Amygdala (tissue), 56 donors: ENCODE data around the gene CFAP90.

Experiments used
- DNase-seq, 56 donors: peaks; one replicate each; lab custom pipeline; 2025; lab: John Stamatoyannopoulos, UW

Gene CFAP90, protein sequence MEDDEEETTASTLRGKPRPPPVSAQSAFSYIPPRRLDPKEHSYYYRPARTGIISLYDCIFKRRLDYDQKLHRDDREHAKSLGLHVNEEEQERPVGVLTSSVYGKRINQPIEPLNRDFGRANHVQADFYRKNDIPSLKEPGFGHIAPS

DNA sequence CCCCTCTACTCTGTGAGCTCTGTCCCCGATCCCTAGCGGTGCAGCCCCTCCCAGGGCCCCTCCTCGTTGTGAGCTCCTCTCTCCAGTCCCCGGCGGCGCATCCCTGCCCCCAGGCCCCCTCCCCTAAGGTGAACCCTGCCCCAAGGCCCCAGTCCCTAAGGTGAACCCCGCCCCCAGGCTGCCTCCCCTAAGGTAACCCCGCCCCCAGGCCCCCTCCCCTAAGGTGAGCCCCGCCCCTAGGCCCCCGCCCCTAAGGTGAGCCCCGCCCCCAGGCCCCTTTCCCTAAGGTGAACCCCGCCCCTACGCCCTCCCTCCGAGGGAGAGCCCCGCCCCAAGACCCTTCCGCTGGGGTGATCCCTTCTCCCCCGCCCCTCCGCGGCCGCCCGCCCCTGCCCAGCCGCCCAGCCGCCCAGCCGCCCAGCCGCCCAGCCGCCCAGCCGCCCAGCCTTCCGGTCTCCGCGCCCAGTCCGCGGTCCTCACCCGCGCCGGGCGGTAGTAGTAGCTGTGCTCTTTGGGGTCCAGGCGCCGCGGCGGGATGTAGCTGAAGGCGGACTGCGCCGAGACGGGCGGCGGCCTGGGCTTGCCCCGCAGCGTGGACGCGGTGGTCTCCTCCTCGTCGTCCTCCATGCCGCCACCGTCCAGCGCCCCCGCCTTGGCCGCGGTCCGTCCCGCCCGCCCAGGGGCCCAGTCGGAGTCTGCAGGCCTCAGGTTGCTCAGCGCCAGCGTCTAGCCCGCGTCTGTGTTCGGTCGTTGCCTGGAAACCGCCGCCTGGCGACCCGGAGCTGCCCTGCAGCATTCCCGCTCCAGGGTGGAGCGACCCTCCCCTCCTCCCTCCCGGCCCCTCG, at the start of gene CFAP90:
CFAP90 (minus strand) TSS at position 739 of the 845 bp plus-strand sequence; CDS start at position 627, 112 bp downstream.
- DNase-seq: peak in 21 of 56 donors; percentile 10 to 61 (median 25)

DNA sequence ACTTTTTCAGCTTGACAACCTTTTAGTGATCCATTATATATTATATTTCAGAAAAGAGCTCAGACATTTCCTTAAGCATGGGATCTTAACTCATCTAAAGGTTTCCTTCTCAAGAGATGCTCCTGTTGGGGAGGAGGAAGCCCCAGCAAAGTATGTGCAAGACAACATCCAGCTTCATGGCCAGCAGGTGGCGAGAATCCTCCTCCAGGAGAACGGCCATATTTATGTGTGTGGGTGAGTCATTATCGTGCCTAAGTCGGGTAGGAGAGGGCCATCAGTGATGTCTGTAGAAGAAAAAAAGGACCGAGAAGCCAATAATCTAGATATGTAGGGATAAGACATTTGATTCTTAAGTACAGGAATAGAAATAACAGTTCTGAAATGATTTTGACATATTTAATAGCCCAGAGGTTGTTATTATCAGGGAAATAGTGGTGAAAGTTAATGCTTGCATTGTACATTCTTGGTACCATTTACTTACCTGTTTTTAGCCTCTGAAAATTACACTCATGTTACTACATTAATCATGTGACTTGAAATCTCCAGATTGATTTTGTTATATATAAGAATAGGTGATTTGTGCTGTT, 46.2 kb upstream of the CFAP90 start:
- no peak for DNase-seq

DNA sequence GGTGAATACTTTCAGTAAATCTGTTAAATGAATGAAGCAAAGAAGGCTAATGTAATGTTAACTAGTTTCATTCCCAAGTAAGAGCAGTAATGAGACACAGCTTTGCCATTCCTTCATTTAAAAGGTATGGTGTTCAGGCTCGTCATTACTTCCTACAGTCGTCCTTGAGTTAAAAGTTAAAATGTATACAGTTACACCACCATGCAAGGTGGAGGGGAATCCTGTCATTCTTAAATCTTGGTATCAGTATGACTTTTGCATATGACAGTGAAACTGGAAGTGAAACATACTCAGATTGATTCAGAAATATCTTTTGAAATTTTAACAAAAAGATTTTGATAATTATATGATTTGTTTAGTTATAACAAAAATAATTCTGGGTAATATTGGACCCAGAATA, 43.9 kb upstream of the CFAP90 start:
- DNase-seq: no peak

DNA sequence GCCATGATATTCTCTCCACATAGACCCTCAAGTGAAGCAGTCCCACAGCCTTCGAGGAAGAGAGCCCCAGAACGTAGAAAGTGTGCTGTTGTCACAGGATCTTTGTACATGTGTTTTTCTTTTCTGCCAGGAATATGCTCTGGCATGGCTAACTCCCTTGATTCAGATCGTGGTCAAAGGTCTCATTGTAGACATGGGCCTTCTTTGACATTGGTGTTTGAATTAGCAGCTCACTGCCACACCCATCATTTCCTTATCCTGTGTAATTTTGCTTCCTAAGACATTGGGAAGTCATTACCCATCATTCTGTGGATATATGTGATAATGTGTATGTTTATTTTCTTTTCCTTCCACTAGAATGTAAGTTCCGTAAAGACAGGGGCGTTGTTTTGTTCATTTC, 43.5 kb upstream of the CFAP90 start:
- no peak for DNase-seq

DNA sequence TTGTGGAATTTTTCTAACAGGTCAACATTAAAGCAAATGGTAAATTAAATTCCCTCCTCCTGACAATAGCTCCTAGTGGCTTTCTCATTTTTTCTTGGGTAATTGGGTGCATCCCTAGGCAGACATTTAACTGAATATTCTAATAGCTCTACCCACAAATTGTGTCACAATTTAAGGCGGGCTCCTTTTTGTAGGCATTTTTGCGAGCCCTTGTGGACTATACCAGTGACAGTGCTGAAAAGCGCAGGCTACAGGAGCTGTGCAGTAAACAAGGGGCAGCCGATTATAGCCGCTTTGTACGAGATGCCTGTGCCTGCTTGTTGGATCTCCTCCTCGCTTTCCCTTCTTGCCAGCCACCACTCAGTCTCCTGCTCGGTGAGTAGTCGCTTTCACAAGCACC, 38.0 kb upstream of the CFAP90 start:
- DNase-seq: no peak

DNA sequence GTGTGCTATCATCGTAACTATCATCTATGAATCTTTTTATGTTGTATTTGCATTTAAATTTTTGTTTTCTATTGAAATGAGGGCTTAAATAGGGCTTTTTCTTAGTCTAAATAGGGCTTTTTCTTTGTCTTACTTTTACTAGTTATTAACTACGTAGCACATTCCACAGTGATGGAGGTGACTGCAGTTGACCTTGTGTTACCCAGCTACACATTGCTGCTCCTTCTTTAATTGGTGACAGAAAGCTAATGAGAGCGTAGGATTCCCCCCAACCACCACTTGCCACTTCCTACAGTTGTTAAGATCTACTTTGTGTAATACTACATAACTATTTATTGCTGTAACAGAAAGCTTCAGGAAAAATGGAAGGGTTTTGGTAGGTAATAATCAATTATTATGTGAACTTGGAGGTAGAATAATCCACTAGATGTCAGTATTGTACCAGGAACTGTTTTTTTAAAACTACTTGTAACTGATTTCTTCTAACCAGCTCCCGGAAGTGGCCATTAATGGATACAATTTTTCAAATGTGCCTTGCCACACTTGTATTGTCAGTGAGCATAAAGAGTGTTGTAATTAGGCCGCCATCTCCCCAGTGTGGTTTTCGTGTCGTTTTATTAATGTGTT, 36.0 kb upstream of the CFAP90 start:
- peak in 1 of 56 donors; percentile 37 for DNase-seq

DNA sequence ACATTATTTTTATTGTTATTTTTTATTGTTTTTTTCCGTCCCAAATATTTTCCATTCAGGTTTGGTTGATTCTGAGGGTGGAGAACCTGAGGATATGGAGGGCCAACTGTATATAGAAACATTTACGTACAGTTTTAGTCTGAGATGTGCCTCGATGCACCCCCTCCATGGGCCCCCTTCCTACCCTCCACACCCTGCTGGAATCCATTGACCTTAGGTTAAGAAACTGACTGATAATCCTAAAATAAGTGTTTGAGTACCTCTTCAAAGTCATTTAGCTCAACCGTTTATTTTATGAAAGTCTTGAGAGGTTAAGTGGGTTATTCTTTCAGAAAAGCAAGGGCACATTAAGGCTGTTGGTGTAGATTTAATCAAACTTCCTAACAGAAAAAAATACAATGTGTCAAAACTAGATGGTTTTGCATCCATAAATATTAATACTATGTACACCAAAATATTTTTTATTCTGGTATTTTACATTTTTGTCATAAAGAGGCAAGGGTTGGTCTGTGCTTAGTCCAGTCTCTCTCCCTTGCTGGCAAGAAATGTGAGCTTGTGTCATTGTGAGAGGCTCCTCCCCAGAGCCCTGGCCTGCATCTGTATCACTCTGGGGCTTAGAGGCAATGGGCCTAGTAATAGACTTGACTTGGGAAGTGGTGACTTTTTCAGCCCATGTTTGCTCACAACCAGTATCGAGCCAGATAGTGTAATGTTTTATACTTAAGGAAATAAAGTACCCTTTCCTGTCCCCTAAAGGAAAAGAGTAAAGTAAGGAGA, 33.7 kb upstream of the CFAP90 start:
- DNase-seq: peak in 24 of 56 donors; percentile 4 to 70 (median 35)

DNA sequence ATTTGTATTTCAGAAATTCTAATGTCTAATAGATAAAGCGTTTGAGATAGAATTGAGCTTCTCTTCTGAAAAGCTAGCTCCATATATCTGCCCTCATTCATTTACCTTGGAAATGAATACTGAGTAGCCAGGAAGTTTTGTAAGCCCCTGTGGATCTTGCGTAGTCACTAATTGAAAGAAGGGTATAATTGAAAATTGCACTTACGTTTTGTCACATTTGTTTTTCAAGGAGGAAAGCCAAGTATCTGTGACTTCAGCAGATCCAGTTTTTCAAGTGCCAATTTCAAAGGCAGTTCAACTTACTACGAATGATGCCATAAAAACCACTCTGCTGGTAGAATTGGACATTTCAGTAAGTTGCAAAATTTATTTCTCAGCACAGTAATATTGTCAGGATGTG, 32.0 kb upstream of the CFAP90 start:
- no peak for DNase-seq

DNA sequence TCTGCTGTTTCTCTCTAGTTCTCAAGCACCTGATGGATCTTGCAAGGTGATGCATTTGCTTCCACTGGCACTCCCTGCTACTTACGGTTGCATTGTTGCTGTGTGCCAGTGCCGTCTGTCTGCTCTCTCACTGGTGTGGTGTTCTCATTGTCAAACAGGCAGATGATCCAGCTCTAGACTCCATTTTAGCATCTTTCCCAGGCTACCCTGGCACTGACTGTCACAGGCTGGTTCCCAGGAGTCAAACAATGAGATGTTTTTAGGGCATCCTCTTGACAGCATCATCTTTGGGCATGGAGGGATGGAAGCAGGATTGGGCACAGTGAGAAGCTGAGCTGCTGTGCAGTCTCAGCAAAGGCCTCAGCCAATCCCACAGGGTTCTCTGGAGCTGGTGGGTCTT, 30.9 kb upstream of the CFAP90 start:
- peak in 39 of 56 donors; percentile 13 to 87 (median 44) for DNase-seq

DNA sequence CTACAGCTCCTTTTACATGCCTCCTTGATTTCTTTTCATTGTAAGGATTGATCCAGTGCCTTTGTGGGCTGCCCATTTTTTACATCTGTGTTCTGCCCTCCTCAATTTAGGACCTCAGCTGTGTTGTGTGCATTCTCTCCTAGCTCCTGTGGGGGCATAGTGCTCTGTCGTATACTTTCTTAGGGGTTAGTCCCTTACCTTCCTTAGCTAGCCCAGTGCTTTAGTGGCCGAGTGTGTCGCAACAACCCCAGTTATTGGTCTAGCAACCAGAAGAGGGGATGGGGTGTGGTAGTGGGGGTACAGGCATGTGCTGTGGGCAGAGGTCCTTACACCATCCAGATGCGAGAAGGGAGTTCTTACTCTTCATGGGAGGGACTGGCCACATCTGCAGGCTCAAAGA, 30.2 kb upstream of the CFAP90 start:
- no peak for DNase-seq

DNA sequence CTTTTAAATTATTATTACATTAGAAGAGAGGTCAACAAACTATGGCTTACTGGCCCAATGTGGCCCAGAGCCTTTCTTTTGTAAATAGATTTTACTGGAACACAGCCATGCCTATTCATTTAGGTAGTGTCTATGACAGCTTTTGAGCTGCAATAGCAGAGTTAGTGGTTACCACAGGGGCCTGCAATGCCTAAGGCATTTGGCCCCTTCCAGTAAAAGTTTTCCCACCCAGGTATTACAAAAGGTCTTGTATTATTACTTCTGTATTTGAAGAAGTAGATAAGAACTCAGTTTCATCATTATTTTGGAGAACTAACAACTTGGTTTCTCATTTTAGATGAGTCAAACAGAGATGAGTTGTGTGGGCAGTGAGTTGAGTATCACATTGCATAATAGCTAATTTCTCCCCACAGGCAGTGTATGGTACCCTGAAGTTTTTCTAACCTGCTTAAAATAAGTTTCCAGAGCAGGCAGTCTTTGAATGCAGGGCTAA, 27.5 kb upstream of the CFAP90 start:
- DNase-seq: no peak

DNA sequence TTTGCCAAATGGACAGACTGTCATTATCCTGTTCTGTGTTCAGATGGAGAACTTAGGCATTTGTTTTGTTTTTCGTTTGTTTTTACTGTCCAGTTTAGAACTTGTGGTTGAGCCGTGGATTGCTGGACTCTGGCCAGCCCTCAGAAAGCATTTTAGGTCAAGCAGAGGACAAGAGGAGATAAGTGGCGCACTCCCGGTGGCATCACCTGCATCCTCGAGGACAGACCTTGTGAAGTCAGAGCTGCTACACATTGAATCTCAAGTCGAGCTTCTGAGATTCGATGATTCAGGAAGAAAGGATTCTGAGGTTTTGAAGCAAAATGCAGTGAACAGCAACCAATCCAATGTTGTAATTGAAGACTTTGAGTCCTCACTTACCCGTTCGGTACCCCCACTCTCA, 26.9 kb upstream of the CFAP90 start:
- DNase-seq: no peak

DNA sequence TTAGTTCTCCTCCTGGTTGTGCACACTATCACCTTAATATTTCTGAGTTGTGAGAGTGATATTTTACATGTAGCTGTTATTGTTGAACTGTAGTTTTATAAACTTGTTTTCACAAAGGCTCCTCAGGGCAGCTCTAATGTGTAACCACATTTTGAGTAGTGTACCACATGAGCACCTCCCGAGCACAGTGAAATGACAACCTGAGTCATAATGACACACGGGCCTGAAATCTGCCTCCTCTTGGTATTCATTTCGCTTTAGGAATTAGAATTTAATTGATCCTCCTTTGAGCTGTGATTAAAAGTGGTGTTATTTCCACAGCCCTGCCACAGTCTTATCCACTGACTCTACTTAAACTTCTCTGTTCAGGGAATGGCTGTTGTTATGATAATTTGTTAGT, 25.9 kb upstream of the CFAP90 start:
- no peak for DNase-seq

DNA sequence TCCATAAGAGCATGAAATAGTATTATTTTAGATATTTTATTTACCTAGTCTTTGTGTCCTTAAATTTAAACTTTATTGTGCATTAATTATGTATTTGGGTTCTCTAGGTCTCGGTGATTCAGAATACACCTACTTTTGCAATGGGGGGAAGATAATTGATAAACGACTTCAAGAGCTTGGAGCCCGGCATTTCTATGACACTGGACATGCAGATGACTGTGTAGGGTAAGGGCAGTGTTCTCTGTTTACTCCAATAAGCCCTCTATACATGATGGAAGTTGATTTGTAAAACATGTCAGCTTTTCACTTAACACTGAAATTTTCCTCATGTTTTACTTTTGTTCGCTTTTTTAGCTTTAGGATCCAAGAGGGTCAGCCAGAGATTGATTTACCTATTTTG, 24.2 kb upstream of the CFAP90 start:
- DNase-seq: no peak

DNA sequence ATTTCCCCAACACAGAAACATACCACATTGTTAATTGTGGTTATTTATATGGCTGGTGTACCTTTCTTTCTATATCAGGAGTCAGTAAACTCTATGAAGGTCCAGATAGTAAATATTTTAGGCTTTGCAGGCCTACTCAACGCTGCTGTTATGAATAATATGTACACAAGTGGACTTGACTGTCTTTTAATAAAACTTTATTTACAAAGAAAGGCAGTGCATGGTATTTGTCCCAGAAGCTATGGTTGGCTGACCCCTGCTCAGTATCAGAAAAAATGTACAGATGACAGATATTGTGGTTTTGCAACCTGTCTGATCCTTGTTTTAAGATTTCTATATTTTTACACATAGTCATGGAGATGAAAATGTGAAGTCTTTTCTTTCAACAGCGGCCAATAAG, 23.7 kb upstream of the CFAP90 start:
- DNase-seq: no peak

DNA sequence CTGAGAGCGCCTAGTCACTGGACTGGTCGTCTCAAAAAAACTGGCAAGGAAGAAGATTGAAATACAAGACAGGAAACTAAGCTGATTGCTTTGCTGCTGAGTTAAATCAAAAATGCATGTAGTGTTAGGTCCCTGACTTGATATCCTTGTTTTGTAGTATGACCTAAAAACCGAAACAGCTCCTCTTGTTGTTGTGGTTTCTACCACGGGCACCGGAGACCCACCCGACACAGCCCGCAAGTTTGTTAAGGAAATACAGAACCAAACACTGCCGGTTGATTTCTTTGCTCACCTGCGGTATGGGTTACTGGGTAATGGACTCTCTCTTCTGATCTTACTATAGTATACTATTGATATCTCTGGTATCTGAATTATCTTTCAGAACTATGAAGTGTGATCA, 22.3 kb upstream of the CFAP90 start:
- no peak for DNase-seq

DNA sequence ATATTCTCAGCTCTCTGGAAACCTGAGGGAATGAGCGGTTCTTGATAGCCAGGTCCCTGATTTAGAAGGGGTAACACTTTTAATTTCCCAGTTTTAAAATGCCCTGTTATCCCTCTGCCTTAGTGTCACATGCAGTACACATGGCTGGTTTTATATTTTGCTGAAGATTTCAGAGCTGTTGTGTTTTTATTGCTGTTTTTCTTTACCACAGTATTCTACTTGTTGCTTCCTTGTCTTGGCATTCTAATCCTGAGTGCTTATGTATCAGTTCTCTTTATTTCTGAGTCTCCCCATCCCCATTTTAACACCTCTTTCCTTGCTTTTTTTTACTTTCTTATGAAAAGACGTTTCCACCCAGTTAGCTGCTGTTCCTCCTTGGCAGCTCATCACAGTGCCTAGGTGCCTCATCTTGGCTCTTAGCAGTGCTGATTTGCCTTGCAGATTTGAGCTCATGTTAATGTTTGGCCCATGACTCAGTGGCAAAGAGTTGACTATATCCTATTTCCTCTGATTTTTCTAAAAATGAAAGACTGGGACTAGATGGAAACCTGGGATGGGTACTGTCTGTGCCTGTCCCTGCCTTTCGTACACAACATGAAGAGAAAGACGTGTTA, 21.7 kb upstream of the CFAP90 start:
- no peak for DNase-seq

DNA sequence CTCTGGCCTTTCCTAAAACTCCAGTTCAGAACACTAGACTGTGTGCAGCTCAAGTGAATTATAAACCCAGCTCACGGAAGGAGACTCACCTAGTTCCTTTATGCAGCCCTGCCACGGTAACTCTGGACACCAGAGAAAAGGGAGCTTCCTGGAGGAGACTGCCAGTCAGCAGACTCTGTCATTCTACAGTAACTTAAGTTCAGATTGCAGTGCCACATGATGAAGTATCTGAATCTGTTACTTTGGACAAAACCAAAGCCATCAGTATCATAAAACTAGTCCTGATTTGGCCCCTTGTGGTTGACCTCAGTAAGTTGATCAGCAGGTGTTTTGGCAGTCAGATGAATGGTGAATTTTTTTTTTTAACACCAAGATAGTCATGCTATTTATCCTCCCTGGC, 20.7 kb upstream of the CFAP90 start:
- DNase-seq: no peak

DNA sequence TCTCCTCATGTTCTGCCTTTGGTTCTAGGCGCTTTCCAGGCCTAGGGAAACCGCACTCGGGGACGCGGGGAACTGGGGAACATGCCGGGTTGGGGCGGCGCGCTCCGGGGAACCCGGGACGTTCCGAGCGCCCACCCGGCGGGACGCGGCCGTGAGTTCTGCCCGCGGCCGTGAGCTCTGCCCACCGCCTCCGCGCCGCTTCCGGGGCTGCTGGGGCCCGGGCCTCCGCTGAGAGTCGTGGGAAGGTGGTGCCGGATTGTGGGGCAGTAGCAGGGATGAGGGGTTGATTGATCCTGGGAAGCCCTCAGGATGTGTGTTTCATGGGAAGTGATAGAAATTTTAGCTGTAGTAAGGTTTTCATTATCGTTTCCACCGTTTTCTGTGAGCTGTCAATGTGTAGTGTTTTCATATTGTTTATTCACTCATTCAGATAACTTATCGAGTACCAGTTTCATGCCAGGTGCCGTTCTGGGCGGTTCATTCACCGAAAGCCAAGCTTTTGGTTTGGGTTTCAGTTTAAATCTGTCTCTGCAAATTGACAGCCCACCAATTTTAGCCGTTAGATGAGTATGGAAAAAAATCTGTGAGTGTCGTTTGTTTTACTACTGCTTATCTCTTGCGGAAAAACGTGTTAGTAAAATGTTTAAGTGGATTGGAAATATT, 18.7 kb upstream of the CFAP90 start:
- DNase-seq: no peak
